ENCODE data around the gene VWA7.
A peak's percentile ranks its signal among the peaks of the same experiment; 100 is the strongest.

The VWA7 gene

DNA sequence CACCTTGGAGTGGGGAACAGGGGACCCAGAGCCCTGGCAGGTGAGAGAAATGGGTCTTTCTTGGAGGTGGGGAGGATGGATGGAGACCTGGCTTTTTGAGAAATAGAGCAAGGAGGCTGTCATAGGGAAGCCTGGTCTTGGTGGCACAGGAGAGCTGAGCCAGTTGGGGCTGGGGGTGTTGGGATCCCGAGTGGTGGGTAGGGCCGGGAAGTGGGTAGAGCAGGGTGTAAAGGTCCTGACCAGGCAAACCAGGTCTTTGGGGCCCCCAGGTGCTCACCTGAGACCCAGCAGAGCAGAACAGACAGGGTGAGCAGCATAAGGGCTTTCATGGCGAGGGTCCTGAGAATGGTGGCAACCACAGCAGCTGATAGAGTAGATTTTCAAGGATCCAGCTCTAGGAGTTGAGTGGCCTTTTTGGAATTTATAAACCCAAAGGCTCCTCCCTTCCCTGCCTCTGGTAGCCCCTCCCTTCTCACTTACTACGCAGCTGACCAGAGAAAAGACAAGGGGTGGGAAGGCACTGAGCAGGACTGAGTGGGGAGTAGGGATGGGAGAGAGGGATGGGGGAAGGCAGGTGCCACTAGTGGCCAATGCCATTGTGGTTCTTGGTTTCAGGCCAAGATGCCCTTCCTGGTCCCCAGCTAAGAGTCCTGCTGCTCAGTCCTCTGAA is 55.6 kb downstream of the VWA7 start, which contains the start of gene LY6G6C:
LY6G6C (minus strand) TSS at position 396 of the 670 bp plus-strand sequence; CDS start at position 329, 67 bp downstream.
- H3K27ac ChIP-seq, result no peak within 1 kb of the TSS

GRCh38 chr6:31720196-31720770 is 56.8 kb downstream of the VWA7 start:
- H3K27ac ChIP-seq, result 0 out of 2 replicates have a peak overlapping the region, but pooled peaks have one; percentile 80
- TF ChIP-seq CTCF (conservative IDR thresholded peaks at IDR 0.05) (no peak), ZFX (IDR thresholded peaks at IDR 0.05) (no peak)

More for the DNA sequence above, 55.6 kb downstream of the VWA7 start, which contains the start of gene LY6G6C:
- no peak for TF ChIP-seq ZFX (IDR thresholded peaks at IDR 0.05)
- no peak for TF ChIP-seq CTCF (conservative IDR thresholded peaks at IDR 0.05)

DNA sequence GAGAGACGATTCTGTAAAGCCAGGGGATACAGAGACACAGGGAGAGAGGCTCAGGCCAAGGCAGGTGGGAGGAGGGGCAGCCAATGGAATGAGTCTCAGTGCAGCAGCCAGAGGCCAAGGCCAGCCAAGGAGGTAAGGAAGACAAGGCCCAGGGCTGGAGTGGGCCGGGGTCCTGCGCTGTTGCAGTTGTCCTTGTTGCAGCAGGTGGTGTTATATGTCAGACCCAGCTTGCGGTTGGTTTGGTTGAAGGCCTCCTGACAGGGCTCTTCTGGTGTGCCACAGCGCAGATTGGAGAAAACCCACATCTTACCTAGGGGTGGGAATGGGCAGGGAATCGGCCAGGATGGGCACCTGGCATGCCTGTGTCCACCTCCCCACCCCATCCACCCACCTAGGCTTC is 58.1 kb downstream of the VWA7 start:
- peak overlapping the region; percentile 80 for H3K27ac ChIP-seq
- TF ChIP-seq ZFX (IDR thresholded peaks at IDR 0.05), result no peak

- no peak for TF ChIP-seq ZFX (IDR thresholded peaks at IDR 0.05)
- TF ChIP-seq CTCF (conservative IDR thresholded peaks at IDR 0.05), result no peak
These were observed 58.9 kb downstream of the VWA7 start for GRCh38 chr6:31718265-31718664.

DNA sequence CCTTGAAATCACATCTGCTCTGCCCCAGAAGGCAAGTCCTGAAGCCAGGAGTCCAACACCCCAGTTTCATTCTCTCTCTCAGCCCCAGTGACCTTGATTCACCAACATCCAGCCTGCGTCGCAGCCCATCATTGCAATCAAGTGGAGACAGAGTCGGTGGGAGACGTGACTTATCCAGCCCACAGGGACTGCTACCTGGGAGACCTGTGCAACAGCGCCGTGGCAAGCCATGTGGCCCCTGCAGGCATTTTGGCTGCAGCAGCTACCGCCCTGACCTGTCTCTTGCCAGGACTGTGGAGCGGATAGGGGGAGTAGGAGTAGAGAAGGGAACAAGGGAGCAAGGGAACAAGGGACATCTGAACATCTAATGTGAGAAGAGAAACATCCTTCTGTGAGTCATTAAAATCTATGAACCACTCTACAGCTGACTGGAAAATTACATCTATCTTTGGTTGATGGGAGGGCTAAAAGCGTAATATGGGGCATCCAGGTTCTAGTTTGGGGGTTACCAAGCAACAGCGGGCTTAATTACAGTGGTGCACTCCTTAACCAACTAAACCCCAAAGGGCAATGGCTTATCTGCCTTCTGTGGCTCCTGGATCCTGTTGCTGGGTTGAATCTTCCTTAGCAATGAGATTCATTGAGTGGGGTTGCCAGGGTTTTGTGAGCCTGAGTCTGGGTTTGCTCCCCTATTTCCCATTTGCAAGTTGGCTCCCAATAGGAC is 59.5 kb downstream of the VWA7 start:
- TF ChIP-seq CTCF (conservative IDR thresholded peaks at IDR 0.05), result no peak; the same call in 1 of the 2 replicates
- 0 out of 2 replicates have a peak, but pooled peaks have one; percentile 7 for TF ChIP-seq ZFX (IDR thresholded peaks at IDR 0.05)
- H3K27ac ChIP-seq, result peak overlapping the region; percentile 80

More at GRCh38 chr6:31718265-31718664, 58.9 kb downstream of the VWA7 start:
- H3K27ac ChIP-seq, result peak overlapping the region; percentile 80
